GM21619 (cell line): ENCODE results near the gene CSTF3.

ENCODE experiments used
- ATAC-seq: cut with Tn5 transposase; IDR thresholded peaks from one replicate; pipeline ENCODE4 v1.9.1; 2021; ENCODE audit not compliant: unreplicated experiment

CSTF3 gene

DNA sequence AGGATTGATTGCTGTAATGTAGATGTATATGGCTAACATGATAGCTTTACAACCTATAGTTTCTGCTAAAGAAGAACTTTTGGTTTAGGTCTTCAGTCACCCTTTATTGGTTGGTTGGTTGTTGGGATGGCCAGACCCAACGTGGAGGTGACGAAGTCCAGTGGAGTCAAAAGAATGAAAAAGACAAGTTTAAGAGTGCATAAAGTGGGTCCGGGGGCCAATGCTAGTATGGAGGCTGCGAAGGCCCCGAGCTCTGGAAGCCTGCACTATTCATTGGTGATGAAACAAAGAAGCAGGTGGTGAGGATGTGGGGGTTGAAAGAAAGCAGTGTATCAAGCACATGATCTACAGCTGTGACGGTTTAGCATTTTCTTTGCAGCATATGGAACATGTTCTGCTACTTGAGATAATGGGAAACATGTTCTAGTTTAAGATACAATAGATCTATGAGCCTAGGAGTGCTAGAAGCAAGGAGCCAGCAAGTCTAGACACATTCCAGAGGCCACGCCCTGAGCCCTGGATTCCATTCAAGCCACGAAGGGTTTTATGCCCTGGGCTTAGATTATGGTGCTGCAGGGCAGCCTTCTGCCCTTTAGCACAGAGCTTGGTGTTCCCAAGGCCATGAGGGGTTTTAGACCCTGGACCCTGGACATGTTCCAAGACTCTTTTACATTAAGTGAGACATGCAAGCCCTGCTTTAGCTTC lies 115.6 kb downstream of the CSTF3 start:
- no peak for ATAC-seq

DNA sequence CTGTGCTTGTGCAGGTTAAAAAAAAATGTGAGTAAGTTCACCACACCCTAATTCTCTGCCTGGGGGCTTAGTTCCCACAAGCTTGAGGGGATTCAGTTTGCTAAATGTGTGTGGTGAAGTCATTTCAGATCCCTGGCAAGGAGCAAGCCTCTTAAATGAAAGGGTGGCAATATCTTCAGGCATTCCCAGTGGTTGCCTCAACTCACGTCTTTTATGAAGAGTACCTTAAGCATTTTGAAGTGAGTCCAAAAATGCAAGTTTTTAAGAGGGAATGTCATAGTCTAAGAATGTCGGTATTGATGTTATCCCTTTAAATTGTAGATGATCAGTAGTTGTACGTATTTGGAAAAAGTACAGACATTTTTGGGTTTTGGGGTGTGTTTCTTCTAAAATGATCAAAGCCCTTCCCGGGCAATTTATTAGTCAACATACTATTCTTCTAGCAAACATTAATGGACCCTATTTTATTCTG lies 117.0 kb downstream of the CSTF3 start:
- ATAC-seq = no peak

DNA sequence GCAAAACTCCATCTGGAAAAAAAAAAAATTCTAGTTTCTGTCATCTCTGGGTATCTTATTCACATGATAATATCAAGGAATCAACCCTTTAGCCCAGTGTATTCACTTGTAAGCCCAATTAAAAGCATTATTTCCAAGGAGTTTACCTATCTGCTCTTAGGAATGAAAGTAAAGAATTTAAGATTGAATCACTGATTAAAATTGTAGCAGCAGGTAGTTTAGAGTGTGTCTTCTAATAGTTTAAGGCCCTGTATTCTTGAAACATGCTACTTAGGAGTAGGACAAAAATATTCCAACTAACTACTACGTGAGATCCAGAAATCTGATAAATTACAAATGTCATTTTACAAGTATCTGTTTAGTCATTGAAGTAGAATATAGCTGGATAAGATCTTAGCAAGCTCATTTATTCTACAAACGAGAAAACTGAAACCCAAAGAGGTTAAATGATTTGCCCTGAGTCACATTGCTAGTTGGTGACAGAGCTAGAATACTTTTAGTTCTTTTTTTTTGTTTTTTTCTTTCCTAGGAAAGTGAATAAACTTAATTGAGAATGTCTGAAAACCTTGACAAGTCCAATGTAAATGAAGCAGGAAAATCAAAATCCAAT lies 118.0 kb downstream of the CSTF3 start:
- no peak for ATAC-seq

DNA sequence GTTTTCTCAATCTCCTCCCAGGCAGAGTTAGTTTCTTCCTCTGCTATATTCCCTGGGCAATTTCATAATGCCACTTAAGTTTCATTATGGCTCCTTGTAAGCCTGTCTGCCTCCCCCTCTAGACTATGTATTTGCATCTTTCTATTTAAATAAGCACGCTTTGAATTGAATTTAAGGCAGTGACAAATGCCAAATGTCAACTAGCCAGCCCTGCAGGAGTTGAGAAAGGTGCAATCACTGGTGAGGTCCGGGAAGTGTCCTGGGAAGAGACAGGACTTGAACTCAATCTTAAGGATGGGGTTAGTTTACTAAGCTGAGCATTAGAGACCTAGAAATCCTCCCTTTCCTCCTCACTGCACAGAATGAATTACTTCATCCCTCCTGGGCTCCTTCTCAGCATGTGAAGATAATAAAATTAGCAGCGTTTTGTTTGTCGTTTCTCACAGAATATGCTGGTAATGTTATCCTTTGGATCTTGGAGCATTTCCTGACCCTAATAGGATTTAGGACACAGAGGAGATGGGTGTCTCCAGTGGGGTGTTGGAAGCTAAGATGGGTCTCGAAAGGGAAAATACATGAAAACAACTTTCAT lies 120.3 kb downstream of the CSTF3 start:
- no peak for ATAC-seq

DNA sequence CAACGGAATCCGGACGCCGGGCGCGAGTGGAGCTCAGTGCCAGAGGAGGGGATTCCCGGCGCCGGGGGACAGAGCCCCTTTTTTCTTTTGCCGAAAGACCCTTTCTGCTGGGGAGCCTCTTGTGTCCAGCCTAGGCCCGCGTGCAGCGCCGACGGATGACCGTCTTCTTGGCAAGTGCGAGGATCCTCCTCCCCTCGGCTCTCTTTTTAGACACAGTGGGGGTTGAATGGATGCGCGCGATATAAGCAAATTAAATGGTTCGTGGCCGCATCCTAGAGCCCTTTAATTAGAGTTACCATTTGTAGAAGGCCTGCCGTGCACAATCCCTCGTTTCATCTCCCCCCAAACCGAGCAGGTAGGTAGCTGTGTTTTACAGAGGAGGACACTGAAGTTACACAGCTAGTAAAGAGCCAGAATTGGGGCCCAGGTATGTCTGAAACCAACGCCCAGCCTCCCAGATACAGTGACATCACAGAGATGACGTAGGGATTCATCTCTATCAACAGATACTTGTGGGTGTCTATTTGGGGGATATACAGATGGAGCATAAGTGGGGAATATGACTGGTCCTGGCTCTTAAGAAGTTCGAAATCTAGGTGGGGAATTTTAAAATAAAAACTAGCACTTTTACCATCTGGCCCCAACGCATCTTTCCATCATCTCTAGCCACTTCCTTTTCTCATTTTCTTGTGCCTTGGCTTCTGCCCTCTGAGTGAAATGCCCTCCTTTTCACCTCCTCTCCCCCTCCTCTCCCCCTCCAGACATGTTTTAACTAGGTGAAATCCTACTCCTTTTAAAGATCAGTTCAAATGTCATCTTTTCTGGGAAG lies 121.0 kb downstream of the CSTF3 start:
- peak; percentile 29 for ATAC-seq

DNA sequence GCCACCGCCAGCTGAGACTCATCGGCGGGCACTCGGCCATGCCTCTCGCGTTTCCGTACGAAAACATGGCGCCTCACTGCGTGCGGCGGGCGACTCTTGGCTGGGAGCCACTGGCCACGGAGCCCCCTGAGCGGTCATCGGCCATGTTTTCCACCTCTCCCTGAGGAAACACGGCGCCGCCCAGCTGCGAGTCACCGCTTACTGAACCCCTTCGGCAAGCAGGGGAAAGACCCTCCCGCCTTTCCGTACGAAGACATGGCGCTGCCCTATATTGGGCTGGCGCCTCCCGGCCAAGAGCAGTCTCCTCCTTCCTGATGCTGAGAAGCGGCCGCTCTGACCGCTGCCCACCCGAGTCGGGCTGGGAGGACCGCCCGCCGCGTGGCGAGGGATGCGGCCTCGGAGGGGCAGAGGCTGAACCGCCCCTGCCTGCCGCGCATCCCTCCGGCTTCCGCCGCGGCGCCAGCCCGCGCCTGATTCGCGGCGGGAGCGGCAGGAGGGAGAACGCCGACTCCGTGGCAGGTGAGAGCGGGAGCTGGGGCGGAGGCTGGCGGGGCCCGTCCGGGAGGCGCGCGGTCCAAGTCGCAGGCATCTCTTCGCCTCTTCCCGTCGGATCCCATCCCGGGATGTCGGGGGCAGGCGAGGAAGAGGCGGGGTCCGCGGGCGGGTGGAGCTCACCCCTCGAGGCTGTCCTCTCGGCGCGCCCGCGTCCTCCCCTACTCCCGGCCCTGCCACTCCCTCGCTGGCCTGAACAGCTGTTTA lies 121.8 kb downstream of the CSTF3 start, which contains the start of gene TCP11L1:
Gene TCP11L1 (plus strand): TSS at position 299 of the 759 bp plus-strand sequence. CDS start 4,202 bp downstream, outside the sequence.
- peak; percentile 70 for ATAC-seq

DNA sequence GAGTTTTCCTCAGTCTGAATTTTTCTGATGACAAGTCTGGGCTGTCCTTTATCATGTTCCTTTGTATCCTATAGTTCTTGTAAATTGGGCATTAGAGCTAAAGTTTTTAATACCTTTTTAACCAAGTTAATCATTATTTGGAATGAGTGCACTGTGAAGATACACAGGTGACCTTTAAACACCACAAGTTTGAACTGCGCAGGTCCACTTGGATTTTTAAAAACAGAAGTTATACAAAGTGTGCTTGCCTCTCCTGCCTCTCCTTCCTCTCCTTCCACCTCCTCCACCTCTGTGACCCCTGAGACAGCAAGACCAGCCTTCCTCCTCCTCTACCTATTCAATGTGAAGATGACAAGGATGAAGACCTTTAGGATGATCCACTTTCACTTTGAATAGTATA lies 126.3 kb downstream of the CSTF3 start:
- no peak for ATAC-seq
